GM12878 (cell line): ENCODE measurements around the gene PLAAT3. TPM values are rescaled to one million over a fixed set of nuclear protein-coding genes. Genes with fewer than 3 reads are reported as not detected.

ENCODE experiments used
- ATF3 ChIP-seq: IDR thresholded peaks from 2 replicates; pipeline ENCODE4 v1.6.1; 2011; ENCODE audit warnings: low read depth, mild to moderate bottlenecking, low read length, moderate library complexity, borderline replicate concordance; ENCODE audit errors: extremely low read depth
- ATF7 ChIP-seq: fragments of 450-650 bp; IDR thresholded peaks from 2 replicates; pipeline ENCODE4 v1.6.1; 2016; ENCODE audit warnings: low read depth, mild to moderate bottlenecking
- BCL3 ChIP-seq: IDR thresholded peaks from 2 replicates; pipeline ENCODE4 v1.6.1; 2011; ENCODE audit warnings: borderline replicate concordance, low read depth, mild to moderate bottlenecking, moderate library complexity, low read length; ENCODE audit not compliant: insufficient read depth, poor library complexity, severe bottlenecking
- BCLAF1 ChIP-seq: fragments of 450-650 bp; IDR thresholded peaks from 2 replicates; pipeline ENCODE4 v1.6.1; 2017; ENCODE audit warnings: antibody characterized with exemption, mild to moderate bottlenecking, moderate library complexity
- GABPA ChIP-seq: IDR thresholded peaks from 2 replicates; pipeline ENCODE4 v1.6.1; 2014; ENCODE audit warnings: antibody characterized with exemption, low read depth, mild to moderate bottlenecking, inconsistent platforms
- NFYB ChIP-seq: IDR thresholded peaks from 2 replicates; pipeline ENCODE4 v1.6.1; 2011; ENCODE audit warnings: low read depth, mild to moderate bottlenecking, low read length, improper control_type of control experiment, moderate library complexity; ENCODE audit not compliant: insufficient read depth
- RCOR1 ChIP-seq: conservative IDR thresholded peaks from 2 replicates; pipeline ENCODE4 v1.6.1; 2012; ENCODE audit warnings: low read depth, low read length, improper control_type of control experiment
- SKIL ChIP-seq: fragments of 450-650 bp; IDR thresholded peaks from 2 replicates; pipeline ENCODE4 v1.6.1; 2017; ENCODE audit warnings: mild to moderate bottlenecking, low read depth, inconsistent platforms; ENCODE audit not compliant: poor library complexity, severe bottlenecking
- SMAD5 ChIP-seq: IDR thresholded peaks from 2 replicates; pipeline ENCODE4 v1.6.1; 2016; ENCODE audit warnings: antibody characterized with exemption, low read depth
- TCF7 ChIP-seq: IDR thresholded peaks from 2 replicates; pipeline ENCODE4 v1.6.1; 2014; ENCODE audit warnings: antibody characterized with exemption, borderline replicate concordance
- polyA plus RNA-seq, 11 experiments: library from polyadenylated mRNA; depleted of rRNA in 4 of 11; unstranded in 6 of 11; stranded (reverse) in 5 of 11; fragments of >200 nt; fragmentation: Nextera tagmentation in 4 of 11; fragmentation: Illumina TruSeq in 1 of 11; extraction: Ambion mirVana in 4 of 11; extraction: Trizol in 1 of 11; gene quantifications; 1 replicate in 1 of 11; 2 replicates in 10 of 11; pipeline versions ENCODE4 v1.2.1 to v1.2.3, GENCODE V29; 2011 to 2016; ENCODE audit warnings: inconsistent platforms in 2 of 11, missing spikeins in 2 of 11, low read depth in 1 of 11
- total RNA-seq, 4 experiments: library from RNA; depleted of rRNA in 3 of 4; stranded (reverse); fragments of >200 nt in 3 of 4; fragmentation: Illumina TruSeq in 1 of 4; extraction: Trizol in 1 of 4; gene quantifications; 2 replicates each; pipeline versions ENCODE4 v1.2.1 to v1.2.3, GENCODE V29; 2013 to 2021

PLAAT3 gene
- total and polyA plus RNA-seq, 10 of the 15 experiments (the other 5 are each of a cell fraction or from before 2014, with no cell fraction given) = 4.8 to 37.0 (median 14.8) TPM

- TF ChIP-seq BCL3 = no peak
- no peak for TF ChIP-seq ATF3
- TF ChIP-seq GABPA = no peak
- TF ChIP-seq NFYB = no peak
- no peak for TF ChIP-seq TCF7
- TF ChIP-seq RCOR1 = no peak
- TF ChIP-seq SKIL = no peak
- TF ChIP-seq SMAD5 = no peak
- no peak for TF ChIP-seq BCLAF1
- no peak for TF ChIP-seq ATF7
These were observed 4.2 kb downstream of the PLAAT3 start (continued) for GRCh38 chr11:63609971-63610580.
